OCI-LY1 (cell line): ENCODE measurements around the gene FFAR1.

Source experiments
- CTCF ChIP-seq: fragments of 200-600 bp; sonication (generic), shearing (Covaris generic); IDR thresholded peaks from 2 replicates; pipeline ENCODE4 v1.5.1; 2017; ENCODE audit warnings: mild to moderate bottlenecking, antibody characterized with exemption, low read length, moderate library complexity, mixed read lengths
- EZH2 ChIP-seq: fragments of 200-600 bp; sonication (generic), shearing (Covaris generic); IDR thresholded peaks from 2 replicates; pipeline ENCODE4 v1.8.0; 2017; ENCODE audit warnings: borderline replicate concordance, mixed run types, mild to moderate bottlenecking, antibody characterized with exemption, low read length, moderate library complexity, mixed read lengths

DNA sequence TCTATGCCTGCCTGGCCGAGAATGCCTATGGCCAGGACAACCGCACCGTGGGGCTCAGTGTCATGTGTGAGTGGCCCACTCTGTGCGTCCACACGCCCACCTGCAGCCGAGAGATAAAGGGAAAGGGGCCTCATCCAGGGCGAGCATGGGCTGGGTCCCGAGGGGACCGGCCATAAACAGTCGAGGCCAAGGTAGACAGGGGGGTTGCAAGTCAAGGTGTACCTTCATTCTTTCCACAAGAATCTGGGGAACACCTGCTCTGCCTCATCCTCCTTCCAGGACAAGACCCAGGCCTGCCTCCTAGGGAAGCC, 47.4 kb upstream of the FFAR1 start:
- TF ChIP-seq CTCF (no peak), EZH2 (no peak)
